RPMI7951 (cell line): ENCODE data around the gene PRR35. TPM values are rescaled to one million over a fixed set of nuclear protein-coding genes. Genes with fewer than 3 reads are reported as not detected.

Experiments
- total RNA-seq: library from RNA; depleted of rRNA; stranded (reverse); fragments of >200 nt; shearing (Covaris generic); gene quantifications from 2 replicates; pipeline ENCODE4 v1.2.3, GENCODE V29; 2014; rRNA removed

PRR35 gene
- total RNA-seq, 1 experiment from 2014 or later: not detected

Other genes with a start within 250 kb of the PRR35 start
- gene AXIN1, start 207.7 kb upstream of the PRR35 start, total RNA-seq: 5.8 and 8.3 TPM in 2 replicates
- gene MRPL28, start 189.9 kb upstream of the PRR35 start, total RNA-seq: 119 and 138 TPM in 2 replicates
- gene PGAP6, start 178.4 kb upstream of the PRR35 start, total RNA-seq: 20.2 and 25.8 TPM in 2 replicates
- 72.3 and 76.0 TPM in 2 replicates for gene NME4, start 163.2 kb upstream of the PRR35 start, total RNA-seq
- gene DECR2, start 158.5 kb upstream of the PRR35 start, total RNA-seq: 8.9 and 10.1 TPM in 2 replicates
- gene RAB11FIP3, start 134.7 kb upstream of the PRR35 start, total RNA-seq: 6.5 and 10.1 TPM in 2 replicates
- 7.1 and 14.9 TPM in 2 replicates for gene CAPN15, start 32.7 kb upstream of the PRR35 start, total RNA-seq
- gene NHLRC4, start 6.6 kb downstream of the PRR35 start, total RNA-seq: 0.24 and 0.29 TPM in 2 replicates
- 14.9 and 16.2 TPM in 2 replicates for gene PIGQ, start 9.6 kb downstream of the PRR35 start, total RNA-seq
- 5.5 and 7.1 TPM in 2 replicates for gene RAB40C, start 29.7 kb downstream of the PRR35 start, total RNA-seq
- gene WFIKKN1, start 70.6 kb downstream of the PRR35 start, total RNA-seq: 0.10 TPM in 1 of 2 replicates, not detected in the other
- 117 and 142 TPM in 2 replicates for gene METTL26, start 75.9 kb downstream of the PRR35 start, total RNA-seq
- gene MCRIP2, start 81.4 kb downstream of the PRR35 start, total RNA-seq: 18.6 and 21.3 TPM in 2 replicates
- gene WDR90, start 89.0 kb downstream of the PRR35 start, total RNA-seq: 5.6 and 7.3 TPM in 2 replicates
- gene RHOT2, start 107.7 kb downstream of the PRR35 start, total RNA-seq: 23.7 and 24.2 TPM in 2 replicates
- gene RHBDL1, start 115.3 kb downstream of the PRR35 start, total RNA-seq: 0.72 TPM in 1 of 2 replicates, not detected in the other
- gene STUB1, start 120.0 kb downstream of the PRR35 start, total RNA-seq: 136 and 183 TPM in 2 replicates
- gene JMJD8, start 123.9 kb downstream of the PRR35 start, total RNA-seq: 38.4 and 47.1 TPM in 2 replicates
- 2.0 and 2.6 TPM in 2 replicates for gene WDR24, start 130.0 kb downstream of the PRR35 start, total RNA-seq
- gene FBXL16, start 145.4 kb downstream of the PRR35 start, total RNA-seq: 0.24 TPM in 1 of 2 replicates, not detected in the other
- 39.2 and 57.1 TPM in 2 replicates for gene METRN, start 154.7 kb downstream of the PRR35 start, total RNA-seq
- 18.0 and 26.3 TPM in 2 replicates for gene ANTKMT, start 160.8 kb downstream of the PRR35 start, total RNA-seq
- under 0.01 and 0.12 TPM in 2 replicates for gene CCDC78, start 166.0 kb downstream of the PRR35 start, total RNA-seq
- 3.3 and 4.0 TPM in 2 replicates for gene HAGHL, start 166.7 kb downstream of the PRR35 start, total RNA-seq
- 15.3 and 21.7 TPM in 2 replicates for gene CIAO3, start 180.6 kb downstream of the PRR35 start, total RNA-seq
- gene MSLN, start 200.3 kb downstream of the PRR35 start, total RNA-seq: 0.10 TPM in 1 of 2 replicates, not detected in the other
- 12.6 and 21.0 TPM in 2 replicates for gene RPUSD1, start 228.0 kb downstream of the PRR35 start, total RNA-seq
- 11.7 and 17.5 TPM in 2 replicates for gene CHTF18, start 228.2 kb downstream of the PRR35 start, total RNA-seq
- not detected in 2 replicates for gene GNG13, start 240.3 kb downstream of the PRR35 start, total RNA-seq